ENCODE data around the gene CADM2. TPM values are rescaled to one million over a fixed set of nuclear protein-coding genes. Genes with fewer than 3 reads are reported as not detected.

The CADM2 gene
- total RNA-seq, 1 donor = 2.2 TPM

GRCh38 chr3:85481411-85482212 lies 522.8 kb downstream of the CADM2 start:
- no peak for TF ChIP-seq CTCF (IDR thresholded peaks at IDR 0.05; ENCODE audit: insufficient read depth, low read length)
- no peak for DNase-seq (ENCODE audit: low read depth)
- H3K4me3 ChIP-seq (ENCODE audit: low read depth, low read length) = no peak overlapping the region

GRCh38 chr3:85482213-85482490 lies 523.4 kb downstream of the CADM2 start:
- no peak overlapping the region for H3K4me3 ChIP-seq (ENCODE audit: low read depth, low read length)
- TF ChIP-seq CTCF (IDR thresholded peaks at IDR 0.05; ENCODE audit: insufficient read depth, low read length) = no peak
- DNase-seq (ENCODE audit: low read depth) = no peak

- DNase-seq (ENCODE audit: low read depth) = no peak
- no peak for TF ChIP-seq CTCF (IDR thresholded peaks at IDR 0.05; ENCODE audit: insufficient read depth, low read length)
- H3K4me3 ChIP-seq (ENCODE audit: low read depth, low read length) = no peak overlapping the region
Measured at GRCh38 chr3:85483986-85484385, 525.2 kb downstream of the CADM2 start.

GRCh38 chr3:85487375-85487774 lies 528.6 kb downstream of the CADM2 start:
- no peak for DNase-seq (ENCODE audit: low read depth)
- no peak overlapping the region for H3K4me3 ChIP-seq (ENCODE audit: low read depth, low read length)
- TF ChIP-seq CTCF (IDR thresholded peaks at IDR 0.05; ENCODE audit: insufficient read depth, low read length) = no peak

- no peak overlapping the region for H3K4me3 ChIP-seq (ENCODE audit: low read depth, low read length)
- no peak for TF ChIP-seq CTCF (IDR thresholded peaks at IDR 0.05; ENCODE audit: insufficient read depth, low read length)
- DNase-seq (ENCODE audit: low read depth) = no peak
Measured at GRCh38 chr3:85495602-85496001, 536.8 kb downstream of the CADM2 start.

GRCh38 chr3:85498177-85498576 lies 539.4 kb downstream of the CADM2 start:
- H3K4me3 ChIP-seq (ENCODE audit: low read depth, low read length) = no peak overlapping the region
- no peak for DNase-seq (ENCODE audit: low read depth)
- no peak for TF ChIP-seq CTCF (IDR thresholded peaks at IDR 0.05; ENCODE audit: insufficient read depth, low read length)
